Panc1 (cell line): ENCODE data around the gene PTPA. TPM values are rescaled to one million over a fixed set of nuclear protein-coding genes. Genes with fewer than 3 reads are reported as not detected.

ENCODE experiments used
- ATAC-seq: fragments of 200-7000 bp; cut with Tn5 transposase; 2 replicates; pipeline ENCODE4 v1.9.1; 2020; ENCODE audit warnings: mild to moderate bottlenecking, moderate library complexity
- BruUV-seq: library from RNA; stranded (reverse); fragments of 400-500 nt; replicated peaks from 2 replicates; lab custom pipeline; 2021; lab: Mats Ljungman, UMichigan
- CTCF ChIA-PET: fragments of 300-600 bp; sonication (Branson Sonifier 250); formaldehyde crosslinking; loops from one replicate; lab custom pipeline; 2022; ENCODE audit warnings: antibody characterized with exemption; lab: Charles Lee
- POLR2A ChIA-PET: fragments of 300-600 bp; sonication (Branson Sonifier 250); formaldehyde crosslinking; loops from one replicate; lab custom pipeline; 2022; ENCODE audit warnings: antibody characterized with exemption; lab: Charles Lee
- DNase-seq: peaks from one replicate; pipeline ENCODE4 v3.0.0-alpha.2; 2010; ENCODE audit warnings: low read depth, low spot score
- H3K27ac ChIP-seq: 2 replicates; pipeline ENCODE4 v1.5.1; 2011; ENCODE audit warnings: mild to moderate bottlenecking, low read length, inconsistent platforms
- H3K27me3 ChIP-seq: fragments of 200-500 bp; sonication (Bioruptor generic); 2 replicates; pipeline ENCODE4 v1.6.0; 2014; ENCODE audit warnings: low read length, inconsistent platforms; ENCODE audit not compliant: control insufficient read depth, insufficient read depth
- H3K36me3 ChIP-seq: fragments of 200-500 bp; sonication (Bioruptor generic); 2 replicates; pipeline ENCODE4 v1.5.1; 2014; ENCODE audit warnings: inconsistent platforms, mild to moderate bottlenecking, low read length, moderate library complexity; ENCODE audit not compliant: control insufficient read depth, insufficient read depth
- H3K4me1 ChIP-seq: 2 replicates; pipeline ENCODE4 v1.5.1; 2011; ENCODE audit warnings: inconsistent platforms, mild to moderate bottlenecking, low read length, moderate library complexity; ENCODE audit not compliant: control insufficient read depth, insufficient read depth
- H3K4me3 ChIP-seq, 2 experiments: 2 replicates each; pipeline ENCODE4 v1.5.1; 2011 to 2012; ENCODE audit warnings: low read depth in 2 of 2, low read length in 2 of 2, mild to moderate bottlenecking in 2 of 2, inconsistent platforms in 1 of 2, moderate library complexity in 1 of 2
- H3K9me3 ChIP-seq: fragments of 200-500 bp; sonication (Bioruptor generic); 2 replicates; pipeline ENCODE4 v1.5.1; 2014; ENCODE audit warnings: low read depth, mild to moderate bottlenecking, inconsistent platforms, low read length, moderate library complexity; ENCODE audit not compliant: control insufficient read depth, insufficient read depth
- POLR2AphosphoS5 ChIP-seq: IDR thresholded peaks from 2 replicates; pipeline ENCODE4 v1.6.1; 2012; ENCODE audit warnings: mild to moderate bottlenecking, low read depth, low read length, moderate library complexity
- SIN3A ChIP-seq: IDR thresholded peaks from 2 replicates; pipeline ENCODE4 v1.6.1; 2012; ENCODE audit warnings: low read depth, mild to moderate bottlenecking, low read length, moderate library complexity, borderline replicate concordance; ENCODE audit not compliant: insufficient read depth
- TCF7L2 ChIP-seq: IDR thresholded peaks from 2 replicates; pipeline ENCODE4 v1.6.1; 2011; ENCODE audit warnings: mild to moderate bottlenecking, low read depth, low read length, inconsistent platforms
- in situ Hi-C: cut with HindIII; loops from 2 replicates; pipeline ENCODE4 v1.10.0; 2016; ENCODE audit warnings: low sequenced_read_pairs, low pct_unique_long_range_greater_than_20kb
- intact Hi-C: fragments of 100-400 bp; cut with micrococcal nuclease; formaldehyde crosslinking; loops from one replicate; pipeline ENCODE4 v1.10.0; 2022; ENCODE audit not compliant: unreplicated experiment
- total RNA-seq: library from RNA; stranded (reverse); gene quantifications from one replicate; pipeline ENCODE4 v1.2.1, GENCODE V29; 2021; ENCODE audit not compliant: unreplicated experiment
- TF ChIP-seq, protein P1 (sequence below), 2 experiments: IDR thresholded peaks; 2 replicates each; pipeline ENCODE4 v1.6.1; 2011 to 2012; ENCODE audit warnings: low read depth in 2 of 2, control low read depth in 1 of 2, low read length in 1 of 2, mild to moderate bottlenecking in 1 of 2, moderate library complexity in 1 of 2; ENCODE audit not compliant: insufficient read depth in 1 of 2
- TF ChIP-seq, protein P2 (sequence below): fragments of 450-650 bp; IDR thresholded peaks from 2 replicates; pipeline ENCODE4 v1.5.1; 2017; ENCODE audit warnings: mild to moderate bottlenecking

The PTPA gene
- total RNA-seq, 1 experiment from 2014 or later: 114 TPM

DNA sequence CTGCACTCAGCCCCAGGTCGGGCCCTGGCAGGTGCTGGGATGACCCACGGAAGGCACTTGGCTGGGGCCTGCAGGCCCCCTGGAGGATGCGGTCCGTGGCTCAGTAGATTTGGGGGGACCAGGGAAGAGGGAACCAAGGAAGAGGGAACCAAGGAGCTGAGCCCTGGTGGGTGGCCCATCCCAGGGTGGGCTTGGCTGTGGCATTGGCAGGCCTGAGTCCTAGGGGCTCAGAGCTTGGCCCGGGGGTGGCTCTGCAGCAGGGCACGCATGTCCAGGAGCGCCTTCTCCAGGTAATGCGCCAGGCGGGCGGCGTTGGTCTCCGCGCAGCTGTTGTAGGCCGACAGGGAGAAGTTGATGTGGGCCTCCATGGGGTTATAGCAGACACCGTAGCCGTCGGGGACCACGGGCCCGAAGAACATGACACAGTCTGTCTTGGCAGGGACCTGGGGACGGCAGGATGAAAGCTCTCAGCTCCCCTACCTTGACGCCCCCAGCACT, 16.0 kb upstream of the PTPA start:
- Histone ChIP-seq H3K36me3 (no peaks in the 10 kb centered on the region), H3K4me3 (no peak overlapping the region), H3K9me3 (no peaks in the 10 kb centered on the region), H3K4me1 (no peaks in the 10 kb centered on the region), H3K27ac (no peak overlapping the region), H3K27me3 (no peaks in the 10 kb centered on the region)
- ATAC-seq: no peak
- CTCF ChIA-PET: no interaction called here
- POLR2A ChIA-PET: no interaction called here
- intact Hi-C loops: no loop called here
- in situ Hi-C loops: no loop called here
- no TSS peak for BruUV-seq
- TF ChIP-seq SIN3A: no peak
- TF ChIP-seq, protein P1, sequence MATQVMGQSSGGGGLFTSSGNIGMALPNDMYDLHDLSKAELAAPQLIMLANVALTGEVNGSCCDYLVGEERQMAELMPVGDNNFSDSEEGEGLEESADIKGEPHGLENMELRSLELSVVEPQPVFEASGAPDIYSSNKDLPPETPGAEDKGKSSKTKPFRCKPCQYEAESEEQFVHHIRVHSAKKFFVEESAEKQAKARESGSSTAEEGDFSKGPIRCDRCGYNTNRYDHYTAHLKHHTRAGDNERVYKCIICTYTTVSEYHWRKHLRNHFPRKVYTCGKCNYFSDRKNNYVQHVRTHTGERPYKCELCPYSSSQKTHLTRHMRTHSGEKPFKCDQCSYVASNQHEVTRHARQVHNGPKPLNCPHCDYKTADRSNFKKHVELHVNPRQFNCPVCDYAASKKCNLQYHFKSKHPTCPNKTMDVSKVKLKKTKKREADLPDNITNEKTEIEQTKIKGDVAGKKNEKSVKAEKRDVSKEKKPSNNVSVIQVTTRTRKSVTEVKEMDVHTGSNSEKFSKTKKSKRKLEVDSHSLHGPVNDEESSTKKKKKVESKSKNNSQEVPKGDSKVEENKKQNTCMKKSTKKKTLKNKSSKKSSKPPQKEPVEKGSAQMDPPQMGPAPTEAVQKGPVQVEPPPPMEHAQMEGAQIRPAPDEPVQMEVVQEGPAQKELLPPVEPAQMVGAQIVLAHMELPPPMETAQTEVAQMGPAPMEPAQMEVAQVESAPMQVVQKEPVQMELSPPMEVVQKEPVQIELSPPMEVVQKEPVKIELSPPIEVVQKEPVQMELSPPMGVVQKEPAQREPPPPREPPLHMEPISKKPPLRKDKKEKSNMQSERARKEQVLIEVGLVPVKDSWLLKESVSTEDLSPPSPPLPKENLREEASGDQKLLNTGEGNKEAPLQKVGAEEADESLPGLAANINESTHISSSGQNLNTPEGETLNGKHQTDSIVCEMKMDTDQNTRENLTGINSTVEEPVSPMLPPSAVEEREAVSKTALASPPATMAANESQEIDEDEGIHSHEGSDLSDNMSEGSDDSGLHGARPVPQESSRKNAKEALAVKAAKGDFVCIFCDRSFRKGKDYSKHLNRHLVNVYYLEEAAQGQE (IDR thresholded peaks at IDR 0.05; ENCODE audit: insufficient read depth in 1 of 2, low read depth in 2 of 2, low read length in 1 of 2): no peak
- TF ChIP-seq POLR2AphosphoS5: no peak
- TF ChIP-seq TCF7L2: no peak
- TF ChIP-seq, protein P2, sequence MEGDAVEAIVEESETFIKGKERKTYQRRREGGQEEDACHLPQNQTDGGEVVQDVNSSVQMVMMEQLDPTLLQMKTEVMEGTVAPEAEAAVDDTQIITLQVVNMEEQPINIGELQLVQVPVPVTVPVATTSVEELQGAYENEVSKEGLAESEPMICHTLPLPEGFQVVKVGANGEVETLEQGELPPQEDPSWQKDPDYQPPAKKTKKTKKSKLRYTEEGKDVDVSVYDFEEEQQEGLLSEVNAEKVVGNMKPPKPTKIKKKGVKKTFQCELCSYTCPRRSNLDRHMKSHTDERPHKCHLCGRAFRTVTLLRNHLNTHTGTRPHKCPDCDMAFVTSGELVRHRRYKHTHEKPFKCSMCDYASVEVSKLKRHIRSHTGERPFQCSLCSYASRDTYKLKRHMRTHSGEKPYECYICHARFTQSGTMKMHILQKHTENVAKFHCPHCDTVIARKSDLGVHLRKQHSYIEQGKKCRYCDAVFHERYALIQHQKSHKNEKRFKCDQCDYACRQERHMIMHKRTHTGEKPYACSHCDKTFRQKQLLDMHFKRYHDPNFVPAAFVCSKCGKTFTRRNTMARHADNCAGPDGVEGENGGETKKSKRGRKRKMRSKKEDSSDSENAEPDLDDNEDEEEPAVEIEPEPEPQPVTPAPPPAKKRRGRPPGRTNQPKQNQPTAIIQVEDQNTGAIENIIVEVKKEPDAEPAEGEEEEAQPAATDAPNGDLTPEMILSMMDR: no peak
- no peak for DNase-seq

DNA sequence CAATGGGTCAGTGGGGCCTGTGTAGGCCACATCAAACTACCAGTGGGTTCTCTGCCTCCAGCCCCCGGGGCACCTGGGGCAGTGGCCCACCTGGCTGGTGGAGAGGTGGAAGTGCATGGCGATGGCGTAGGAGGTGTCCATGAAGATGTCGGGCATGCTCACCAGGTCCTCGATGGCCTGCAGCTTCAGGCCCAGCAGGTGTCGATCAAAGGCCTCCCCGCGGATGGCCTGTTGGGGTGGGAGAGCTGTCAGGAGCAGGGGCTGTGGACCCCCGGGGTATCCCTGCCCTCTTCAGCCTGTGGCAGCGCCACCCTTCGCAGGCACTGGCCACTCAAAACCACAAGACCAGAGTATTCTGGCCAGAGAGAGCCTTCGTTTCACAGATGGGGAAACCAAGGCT, 15.3 kb upstream of the PTPA start:
- H3K36me3 ChIP-seq: no peaks in the 10 kb centered on the region
- no peaks in the 10 kb centered on the region for H3K27me3 ChIP-seq
- POLR2A ChIA-PET: no interaction called here
- TF ChIP-seq POLR2AphosphoS5: no peak
- no TSS peak for BruUV-seq
- intact Hi-C loops (no loop called here), in situ Hi-C loops (no loop called here)
- H3K4me1 ChIP-seq: no peaks in the 10 kb centered on the region
- CTCF ChIA-PET: no interaction called here
- H3K4me3 ChIP-seq: no peak overlapping the region
- H3K9me3 ChIP-seq: no peaks in the 10 kb centered on the region
- H3K27ac ChIP-seq: no peak overlapping the region
- no peak for DNase-seq
- no peak for ATAC-seq

DNA sequence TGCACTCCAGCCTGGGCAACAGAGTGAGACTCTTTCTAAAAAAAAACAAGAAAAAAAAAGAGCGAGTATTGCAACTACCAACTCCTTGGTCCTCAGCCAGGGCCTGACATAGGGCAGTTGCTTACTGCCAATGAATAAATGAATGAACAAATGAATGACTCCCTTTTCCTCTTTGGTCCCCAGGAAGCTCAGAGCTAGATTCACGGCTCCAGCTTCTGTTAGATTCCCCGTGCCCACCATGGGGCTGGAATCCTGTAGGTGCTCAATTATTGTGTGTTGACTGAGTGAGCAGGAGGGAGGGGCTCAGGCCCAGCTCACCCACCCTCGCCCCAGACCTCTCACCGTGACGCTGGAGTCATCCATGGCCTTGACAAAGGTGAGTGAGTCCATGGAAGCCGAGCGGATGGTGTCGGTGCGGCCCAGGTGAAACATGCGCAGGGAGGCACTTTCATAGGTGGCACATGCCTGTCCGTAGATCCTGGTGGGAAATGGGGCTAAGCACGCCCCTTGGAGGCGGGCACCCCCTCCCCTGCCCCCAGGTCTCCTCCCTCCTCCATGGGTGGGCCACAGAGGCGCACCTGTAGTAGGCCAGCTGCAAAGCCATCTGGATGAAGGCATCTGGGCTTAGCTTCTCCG, 13.4 kb upstream of the PTPA start:
- Histone ChIP-seq H3K4me1 (no peaks in the 10 kb centered on the region), H3K4me3 (no peak overlapping the region), H3K27ac (no peak overlapping the region), H3K27me3 (no peaks in the 10 kb centered on the region), H3K36me3 (no peaks in the 10 kb centered on the region), H3K9me3 (no peaks in the 10 kb centered on the region)
- no peak for ATAC-seq
- BruUV-seq: no TSS peak
- CTCF ChIA-PET: no interaction called here
- TF ChIP-seq SIN3A: no peak
- no peak for TF ChIP-seq POLR2AphosphoS5
- TF ChIP-seq TCF7L2: no peak
- TF ChIP-seq, protein P1 (IDR thresholded peaks at IDR 0.05; ENCODE audit: insufficient read depth in 1 of 2, low read depth in 2 of 2, low read length in 1 of 2): no peak
- TF ChIP-seq, protein P2: no peak
- in situ Hi-C loops (no loop called here), intact Hi-C loops (no loop called here)
- POLR2A ChIA-PET: interaction anchor here (0.6 kb wide), 1 partner anchor 514 kb away, joined by 3 read pairs; no protein-coding TSS in a partner anchor
- DNase-seq: no peak
